Retinal pigment epithelial cell (primary cell): Measurements from ENCODE around the gene ITPA.

Experiments
- DNase-seq: peaks from one replicate; pipeline ENCODE4 v3.0.0-alpha.2; 2010; ENCODE audit warnings: low read depth
- H3K4me3 ChIP-seq: 2 replicates; pipeline ENCODE4 v1.5.1; 2011; ENCODE audit warnings: mild to moderate bottlenecking, low read length, control low read depth, moderate library complexity
- CTCF ChIP-seq: conservative IDR thresholded peaks from 2 replicates; pipeline ENCODE4 v1.5.1; 2011; ENCODE audit warnings: low read depth, low read length, control low read depth, inconsistent platforms

Gene ITPA

GRCh38 chr20:3233131-3233990 lies 24.1 kb downstream of the ITPA start:
- no peak for TF ChIP-seq CTCF
- no peak for DNase-seq

GRCh38 chr20:3233991-3234498 lies 24.7 kb downstream of the ITPA start:
- no peak overlapping the region for H3K4me3 ChIP-seq
- TF ChIP-seq CTCF: no peak
- DNase-seq: no peak

More at GRCh38 chr20:3233131-3233990, 24.1 kb downstream of the ITPA start:
- no peak overlapping the region for H3K4me3 ChIP-seq

- DNase-seq: no peak
- TF ChIP-seq CTCF: no peak
- H3K4me3 ChIP-seq: no peak overlapping the region
Measured at GRCh38 chr20:3235666-3236324, 26.5 kb downstream of the ITPA start.

GRCh38 chr20:3237011-3237957 lies 28.0 kb downstream of the ITPA start:
- no peak for TF ChIP-seq CTCF
- H3K4me3 ChIP-seq: no peak overlapping the region
- DNase-seq: no peak

GRCh38 chr20:3237958-3238615 lies 28.8 kb downstream of the ITPA start:
- DNase-seq: no peak
- peak overlapping the region; percentile 39 for H3K4me3 ChIP-seq
- TF ChIP-seq CTCF: no peak

GRCh38 chr20:3238616-3239025 lies 29.3 kb downstream of the ITPA start:
- TF ChIP-seq CTCF: no peak
- peak overlapping the region; percentile 39 for H3K4me3 ChIP-seq
- DNase-seq: no peak
